HG02571 (cell line): Measurements from ENCODE around the gene FBXO41.

Experiments
- ATAC-seq: cut with Tn5 transposase; IDR thresholded peaks from one replicate; pipeline ENCODE4 v1.9.1; 2021; ENCODE audit warnings: mild to moderate bottlenecking, moderate library complexity; ENCODE audit not compliant: unreplicated experiment

The FBXO41 gene

GRCh38 chr2:73284296-73285158 lies at the start of gene FBXO41:
FBXO41 (minus strand) TSS chr2:73284478; CDS start chr2:73269630, 14,848 bp downstream.
- ATAC-seq, result peak; percentile 81

- ATAC-seq, result no peak
Observed at GRCh38 chr2:73334045-73334444, 49.8 kb upstream of the FBXO41 start.

- ATAC-seq, result no peak
Observed at GRCh38 chr2:73333564-73333963, 49.3 kb upstream of the FBXO41 start.

- ATAC-seq, result no peak
Observed at GRCh38 chr2:73324126-73324725, 39.9 kb upstream of the FBXO41 start.

- ATAC-seq, result no peak
Observed at GRCh38 chr2:73323551-73323950, 39.3 kb upstream of the FBXO41 start.

GRCh38 chr2:73314441-73314840 lies 30.2 kb upstream of the FBXO41 start:
- ATAC-seq, result no peak

- ATAC-seq, result no peak
Observed at GRCh38 chr2:73307720-73308119, 23.4 kb upstream of the FBXO41 start.

- no peak for ATAC-seq
Observed at GRCh38 chr2:73301636-73302035, 17.4 kb upstream of the FBXO41 start.

GRCh38 chr2:73300926-73301325 lies 16.6 kb upstream of the FBXO41 start:
- no peak for ATAC-seq

- ATAC-seq, result no peak
Observed at GRCh38 chr2:73297586-73297985, 13.3 kb upstream of the FBXO41 start.

- ATAC-seq, result no peak
Observed at GRCh38 chr2:73297151-73297559, 12.9 kb upstream of the FBXO41 start.

- no peak for ATAC-seq
Observed at GRCh38 chr2:73295751-73296400, 11.6 kb upstream of the FBXO41 start.

- ATAC-seq, result no peak
Observed at GRCh38 chr2:73294239-73294638, 10.0 kb upstream of the FBXO41 start.

- ATAC-seq, result peak; percentile 89
Observed at GRCh38 chr2:73293534-73294171, 9.4 kb upstream of the FBXO41 start, which contains the start of gene EGR4. EGR4 (minus strand) TSS chr2:73293548; CDS start chr2:73293317, 231 bp downstream.

GRCh38 chr2:73292906-73293533 lies 8.7 kb upstream of the FBXO41 start:
- peak; percentile 5 for ATAC-seq

- ATAC-seq, result no peak
Observed at GRCh38 chr2:73292316-73292905, 8.1 kb upstream of the FBXO41 start.

GRCh38 chr2:73291461-73292315 lies 7.4 kb upstream of the FBXO41 start:
- no peak for ATAC-seq

- no peak for ATAC-seq
Observed at GRCh38 chr2:73291093-73291460, 6.8 kb upstream of the FBXO41 start.

- no peak for ATAC-seq
Observed at GRCh38 chr2:73290049-73290839, 6.0 kb upstream of the FBXO41 start.
